HG02840 (cell line): Measurements from ENCODE around the gene ACOT13.
"Not testable (repeated sequence)": the region's sequence is repeated elsewhere in the genome, so short reads cannot be mapped to it uniquely, and the experiment has no call there.

ENCODE experiments used
- ATAC-seq: cut with Tn5 transposase; IDR thresholded peaks from one replicate; pipeline ENCODE4 v1.9.1; 2021; ENCODE audit warnings: mild to moderate bottlenecking, moderate library complexity, moderate number of reproducible peaks; ENCODE audit not compliant: unreplicated experiment, low FRiP score

The ACOT13 gene

GRCh38 chr6:24660105-24660504, 6.8 kb upstream of the ACOT13 start:
- no peak for ATAC-seq

GRCh38 chr6:24661759-24662158, 5.1 kb upstream of the ACOT13 start:
- not testable (repeated sequence) for ATAC-seq

GRCh38 chr6:24662236-24662635, 4.6 kb upstream of the ACOT13 start:
- no peak for ATAC-seq

GRCh38 chr6:24663189-24663588, 3.7 kb upstream of the ACOT13 start:
- no peak for ATAC-seq

GRCh38 chr6:24664046-24664987, 2.6 kb upstream of the ACOT13 start:
- no peak for ATAC-seq

- peak; percentile 29 for ATAC-seq
Observed at GRCh38 chr6:24666097-24666640, 708 bp upstream of the ACOT13 start.

GRCh38 chr6:24667378-24667803, 514 bp downstream of the ACOT13 start:
- no peak for ATAC-seq

- not testable (repeated sequence) for ATAC-seq
Observed at GRCh38 chr6:24668066-24668996, 1.5 kb downstream of the ACOT13 start.

- no peak for ATAC-seq
Observed at GRCh38 chr6:24668997-24669361, 2.1 kb downstream of the ACOT13 start.

- ATAC-seq = not testable (repeated sequence)
Observed at GRCh38 chr6:24670492-24670891, 3.6 kb downstream of the ACOT13 start.

- not testable (repeated sequence) for ATAC-seq
Observed at GRCh38 chr6:24671077-24671476, 4.2 kb downstream of the ACOT13 start.

- ATAC-seq = no peak
Observed at GRCh38 chr6:24672620-24673182, 5.8 kb downstream of the ACOT13 start.

- ATAC-seq = no peak
Observed at GRCh38 chr6:24673625-24674024, 6.7 kb downstream of the ACOT13 start.

- ATAC-seq = not testable (repeated sequence)
Observed at GRCh38 chr6:24678792-24679352, 12.0 kb downstream of the ACOT13 start.

GRCh38 chr6:24680582-24680981, 13.7 kb downstream of the ACOT13 start:
- no peak for ATAC-seq

GRCh38 chr6:24683297-24684296, 16.7 kb downstream of the ACOT13 start:
- ATAC-seq = no peak

GRCh38 chr6:24686408-24686807, 19.5 kb downstream of the ACOT13 start:
- no peak for ATAC-seq

GRCh38 chr6:24686946-24687345, 20.1 kb downstream of the ACOT13 start:
- ATAC-seq = no peak

GRCh38 chr6:24689964-24690363, 23.1 kb downstream of the ACOT13 start:
- no peak for ATAC-seq
